A549 (cell line): ENCODE measurements around the gene EMC8.

Source experiments
- POLR2A ChIP-seq: IDR thresholded peaks from 2 replicates; pipeline ENCODE4 v1.6.1; 2012; ENCODE audit warnings: mild to moderate bottlenecking, low read length
- TF ChIP-seq, protein P1 (sequence below): fragments of >200 bp; sonication (Bioruptor Twin); formaldehyde crosslinking; IDR thresholded peaks from 3 replicates; pipeline ENCODE4 v1.5.1; 2016

DNA sequence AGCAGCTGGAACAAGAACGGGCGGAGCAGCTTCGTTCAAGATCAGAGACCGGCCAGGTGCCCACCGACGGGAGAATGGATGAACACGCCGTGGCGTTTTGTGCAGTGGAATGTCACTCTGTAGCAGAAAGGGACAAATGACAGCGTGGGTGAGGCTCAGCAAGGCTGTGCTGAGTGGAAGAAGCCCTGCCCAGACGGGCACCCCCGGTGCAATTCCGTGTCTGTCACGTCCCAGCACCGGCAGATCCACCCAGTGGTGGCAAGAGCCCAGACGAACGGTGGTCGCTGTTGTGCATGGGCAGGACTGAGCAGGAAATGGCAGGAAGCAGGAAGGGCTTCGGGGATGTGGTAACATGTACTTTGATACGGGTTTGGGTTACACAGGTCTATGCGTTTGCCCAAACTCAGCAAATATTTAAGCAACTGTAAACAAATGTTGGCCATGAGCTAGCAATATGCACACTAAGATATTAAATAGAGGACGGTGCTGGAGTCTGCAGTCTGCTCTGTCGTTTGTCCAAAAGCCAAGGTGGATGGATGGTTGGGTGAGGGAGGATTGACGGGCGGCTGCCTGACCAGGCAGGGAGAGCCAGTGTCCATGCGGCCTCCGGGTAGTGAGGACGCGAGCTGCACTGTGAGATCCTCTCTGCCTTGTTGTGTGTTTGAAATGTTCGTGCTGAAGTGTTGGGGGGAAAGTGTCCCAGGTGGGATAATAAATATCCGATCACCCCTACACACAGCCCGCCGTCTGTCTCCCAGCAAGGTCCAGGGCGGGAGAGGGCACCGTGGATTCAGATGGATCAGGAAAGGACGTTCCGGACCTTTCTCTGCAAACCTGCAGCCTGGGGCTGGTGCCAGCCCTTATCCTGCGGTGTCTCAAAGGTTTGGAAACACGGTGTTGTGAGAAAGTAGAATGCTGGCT lies 48.6 kb upstream of the EMC8 start:
- TF ChIP-seq, protein P1, sequence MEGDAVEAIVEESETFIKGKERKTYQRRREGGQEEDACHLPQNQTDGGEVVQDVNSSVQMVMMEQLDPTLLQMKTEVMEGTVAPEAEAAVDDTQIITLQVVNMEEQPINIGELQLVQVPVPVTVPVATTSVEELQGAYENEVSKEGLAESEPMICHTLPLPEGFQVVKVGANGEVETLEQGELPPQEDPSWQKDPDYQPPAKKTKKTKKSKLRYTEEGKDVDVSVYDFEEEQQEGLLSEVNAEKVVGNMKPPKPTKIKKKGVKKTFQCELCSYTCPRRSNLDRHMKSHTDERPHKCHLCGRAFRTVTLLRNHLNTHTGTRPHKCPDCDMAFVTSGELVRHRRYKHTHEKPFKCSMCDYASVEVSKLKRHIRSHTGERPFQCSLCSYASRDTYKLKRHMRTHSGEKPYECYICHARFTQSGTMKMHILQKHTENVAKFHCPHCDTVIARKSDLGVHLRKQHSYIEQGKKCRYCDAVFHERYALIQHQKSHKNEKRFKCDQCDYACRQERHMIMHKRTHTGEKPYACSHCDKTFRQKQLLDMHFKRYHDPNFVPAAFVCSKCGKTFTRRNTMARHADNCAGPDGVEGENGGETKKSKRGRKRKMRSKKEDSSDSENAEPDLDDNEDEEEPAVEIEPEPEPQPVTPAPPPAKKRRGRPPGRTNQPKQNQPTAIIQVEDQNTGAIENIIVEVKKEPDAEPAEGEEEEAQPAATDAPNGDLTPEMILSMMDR = no peak
- no peak for TF ChIP-seq POLR2A
